Measurements from ENCODE around the gene RARA. TPM values are rescaled to one million over a fixed set of nuclear protein-coding genes. Genes with fewer than 3 reads are reported as not detected.

The RARA gene
- total RNA-seq, 2 donors from 2014 or later = 28.5 to 51.7 TPM

GRCh38 chr17:40319651-40320540 lies 10.9 kb downstream of the RARA start:
- no peaks in the 10 kb centered on the region for H3K9me3 ChIP-seq
- H3K27ac ChIP-seq = peak overlapping the region; percentile 96 to 98
- H3K4me3 ChIP-seq = peak overlapping the region; percentile 92 to 97
- DNase-seq (ENCODE audit: low spot score) = no peak
- H3K36me3 ChIP-seq = no peaks in the 10 kb centered on the region
- TF ChIP-seq CTCF (IDR thresholded peaks at IDR 0.05) = no peak
- H3K4me1 ChIP-seq = peaks cover 0 to 94% of the 10 kb centered on the region in 2 donors
- no peaks in the 10 kb centered on the region for H3K27me3 ChIP-seq

DNA sequence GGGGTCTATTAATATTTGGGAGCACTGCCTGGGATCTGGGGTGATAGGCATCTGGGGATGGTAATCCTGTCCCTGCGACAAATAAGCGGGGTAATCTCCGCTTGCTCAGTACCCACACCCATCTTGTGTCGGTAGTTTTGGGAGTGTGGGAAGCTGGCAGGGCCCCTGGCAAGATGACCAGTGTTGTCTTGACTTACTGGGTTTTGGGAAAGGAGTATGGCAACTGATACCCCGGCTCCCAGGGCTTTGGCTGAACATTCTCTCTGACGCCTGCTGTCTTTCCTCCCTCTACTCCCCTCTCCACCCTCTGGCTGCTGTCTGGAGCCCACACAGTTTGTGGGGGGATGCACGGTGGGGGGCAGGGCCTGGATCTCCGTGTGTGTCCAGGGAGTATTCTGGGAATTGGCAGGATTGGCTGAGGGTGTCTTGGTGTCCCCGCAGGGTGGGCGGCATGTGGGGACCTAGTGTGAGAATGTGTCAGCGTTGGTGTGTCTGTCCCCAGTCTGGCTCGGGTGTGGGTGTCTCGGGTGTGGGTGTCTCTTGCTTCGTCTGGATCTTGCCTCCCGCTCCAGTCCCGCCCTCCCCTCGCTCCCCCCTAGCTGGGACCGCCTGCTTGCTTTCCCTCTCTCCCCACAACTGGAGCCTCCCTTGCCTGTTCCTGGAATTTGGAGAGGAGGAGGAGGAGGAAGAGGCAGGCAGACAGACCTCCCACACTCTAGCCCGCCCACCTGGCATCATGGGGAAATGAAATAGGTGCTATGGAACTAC lies 12.0 kb downstream of the RARA start:
- no peaks in the 10 kb centered on the region for H3K36me3 ChIP-seq
- H3K4me3 ChIP-seq = peak overlapping the region; percentile 8 to 52
- peaks cover 0 to 94% of the 10 kb centered on the region in 2 donors for H3K4me1 ChIP-seq
- peak; percentile 91 for DNase-seq (ENCODE audit: low spot score)
- no peak for TF ChIP-seq CTCF (IDR thresholded peaks at IDR 0.05)
- peak overlapping the region; percentile 96 to 98 for H3K27ac ChIP-seq
- H3K9me3 ChIP-seq = no peaks in the 10 kb centered on the region
- H3K27me3 ChIP-seq = no peaks in the 10 kb centered on the region

GRCh38 chr17:40321524-40321929 lies 12.5 kb downstream of the RARA start:
- no peaks in the 10 kb centered on the region for H3K9me3 ChIP-seq
- H3K27me3 ChIP-seq = no peaks in the 10 kb centered on the region
- peaks cover 0 to 94% of the 10 kb centered on the region in 2 donors for H3K4me1 ChIP-seq
- no peak for DNase-seq (ENCODE audit: low spot score)
- no peaks in the 10 kb centered on the region for H3K36me3 ChIP-seq
- peak overlapping the region; percentile 48 to 52 for H3K4me3 ChIP-seq
- no peak for TF ChIP-seq CTCF (IDR thresholded peaks at IDR 0.05)
- peak overlapping the region; percentile 96 to 98 for H3K27ac ChIP-seq

GRCh38 chr17:40321961-40322357 lies 13.0 kb downstream of the RARA start:
- peaks cover 0 to 94% of the 10 kb centered on the region in 2 donors for H3K4me1 ChIP-seq
- peak overlapping the region; percentile 96 to 98 for H3K27ac ChIP-seq
- no peak for DNase-seq (ENCODE audit: low spot score)
- H3K27me3 ChIP-seq = no peaks in the 10 kb centered on the region
- H3K9me3 ChIP-seq = no peaks in the 10 kb centered on the region
- H3K4me3 ChIP-seq = peak overlapping the region; percentile 48 to 52
- no peak for TF ChIP-seq CTCF (IDR thresholded peaks at IDR 0.05)
- H3K36me3 ChIP-seq = no peaks in the 10 kb centered on the region

GRCh38 chr17:40322358-40323315 lies 13.7 kb downstream of the RARA start:
- Histone ChIP-seq H3K4me3 (peak overlapping the region; percentile 48 to 52), H3K36me3 (no peaks in the 10 kb centered on the region), H3K9me3 (no peaks in the 10 kb centered on the region), H3K27ac (peak overlapping the region; percentile 96 to 98), H3K4me1 (peaks cover 0 to 94% of the 10 kb centered on the region in 2 donors), H3K27me3 (no peaks in the 10 kb centered on the region)
- no peak for DNase-seq (ENCODE audit: low spot score)
- TF ChIP-seq CTCF (IDR thresholded peaks at IDR 0.05) = no peak
